Karpas-422 (cell line): ENCODE measurements around the gene SMTNL1. TPM values are rescaled to one million over a fixed set of nuclear protein-coding genes. Genes with fewer than 3 reads are reported as not detected.

Experiments used
- DNase-seq: peaks from one replicate; pipeline ENCODE4 v3.0.0-alpha.2; 2015
- H2AFZ ChIP-seq: fragments of 200-600 bp; sonication (generic); 2 replicates; pipeline ENCODE4 v1.6.1; 2014; ENCODE audit warnings: antibody characterized with exemption, low read length, mixed read lengths
- H3K27ac ChIP-seq: fragments of 200-600 bp; sonication (generic); 2 replicates; pipeline ENCODE4 v1.5.1; 2014; ENCODE audit warnings: mild to moderate bottlenecking, low read length, moderate library complexity
- H3K27me3 ChIP-seq: fragments of 200-600 bp; sonication (generic); 2 replicates; pipeline ENCODE4 v1.6.1; 2014; ENCODE audit warnings: low read length, mixed read lengths
- H3K36me3 ChIP-seq: fragments of 200-600 bp; sonication (generic); 2 replicates; pipeline ENCODE4 v1.6.1; 2014; ENCODE audit warnings: low read length, mixed read lengths; ENCODE audit not compliant: insufficient read depth
- H3K4me1 ChIP-seq: fragments of 200-600 bp; sonication (generic); 2 replicates; pipeline ENCODE4 v1.6.1; 2014; ENCODE audit warnings: mild to moderate bottlenecking, low read length, mixed read lengths
- H3K4me2 ChIP-seq: fragments of 200-600 bp; sonication (generic); 2 replicates; pipeline ENCODE4 v1.6.1; 2014; ENCODE audit warnings: low read length, low read depth, mild to moderate bottlenecking; ENCODE audit not compliant: poor library complexity, severe bottlenecking
- H3K4me3 ChIP-seq: fragments of 200-600 bp; sonication (generic); 2 replicates; pipeline ENCODE4 v1.5.1; 2014; ENCODE audit warnings: mild to moderate bottlenecking, antibody characterized with exemption, low read length, mixed read lengths
- H3K79me2 ChIP-seq: fragments of 200-600 bp; sonication (generic); 2 replicates; pipeline ENCODE4 v1.6.1; 2014; ENCODE audit warnings: mild to moderate bottlenecking, low read length, mixed read lengths
- H3K9ac ChIP-seq: fragments of 200-600 bp; sonication (generic); 2 replicates; pipeline ENCODE4 v1.6.0; 2014; ENCODE audit warnings: low read length
- H3K9me2 ChIP-seq: fragments of 200-600 bp; sonication (generic), shearing (Covaris generic); replicated peaks from 2 replicates; pipeline ENCODE4 v1.6.0; 2014; ENCODE audit warnings: mild to moderate bottlenecking, low read length, moderate library complexity; ENCODE audit not compliant: insufficient read depth
- H3K9me3 ChIP-seq: fragments of 300-700, 200-600 bp; sonication (generic); 2 replicates; pipeline ENCODE4 v1.6.1; 2014; ENCODE audit warnings: low read length, mixed read lengths
- H4K20me1 ChIP-seq: fragments of 200-600 bp; sonication (generic); 2 replicates; pipeline ENCODE4 v1.6.1; 2014; ENCODE audit warnings: mild to moderate bottlenecking, antibody characterized with exemption, low read length, low read depth; ENCODE audit not compliant: insufficient read depth
- small RNA-seq: library from RNA; depleted of rRNA; stranded (forward); fragments of <200 nt; gene quantifications from one replicate; pipeline ENCODE3, GENCODE V24; 2014
- total RNA-seq: library from RNA; depleted of rRNA; stranded (reverse); fragments of >200 nt; shearing (Covaris generic); gene quantifications from 2 replicates; pipeline ENCODE4 v1.2.3, GENCODE V29; 2014; ENCODE audit warnings: low replicate concordance; rRNA removed

The SMTNL1 gene
- total RNA-seq, 1 experiment from 2014 or later, result not detected

DNA sequence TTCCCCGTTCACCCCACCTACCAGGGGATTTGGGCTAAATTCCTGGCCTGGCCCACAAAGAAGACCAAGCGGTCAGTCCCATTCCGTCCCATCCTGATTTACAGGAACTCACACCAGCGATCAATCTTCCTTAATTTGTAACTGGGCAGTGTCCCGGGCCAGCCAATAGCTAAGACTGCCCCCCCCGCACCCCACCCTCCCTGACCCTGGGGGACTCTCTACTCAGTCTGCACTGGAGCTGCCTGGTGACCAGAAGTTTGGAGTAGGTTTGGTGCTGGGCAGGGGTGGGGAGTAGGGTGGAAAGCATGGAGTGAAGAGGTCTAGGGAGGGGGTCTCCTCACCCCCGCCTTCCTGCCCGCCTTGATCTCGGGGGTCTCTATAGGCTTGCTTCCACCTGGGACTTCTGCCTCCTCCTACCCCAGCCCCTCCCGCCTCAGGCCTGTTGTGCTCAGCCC lies 60.1 kb downstream of the SMTNL1 start, which contains the start of gene SERPING1:
Gene SERPING1 (plus strand): TSS at position 225 of the 455 bp plus-strand sequence. CDS start 586 bp downstream, outside the sequence.
- Histone ChIP-seq H3K4me1 (no peaks in the 10 kb centered on the region), H3K4me3 (no peak within 1 kb of the TSS), H2AFZ (no peak within 1 kb of the TSS), H3K4me2 (no peak within 1 kb of the TSS), H3K79me2 (no peaks in the 10 kb centered on the region), H3K9ac (no peak within 1 kb of the TSS), H4K20me1 (no peaks in the 10 kb centered on the region), H3K36me3 (no peaks in the 10 kb centered on the region), H3K9me3 (no peaks in the 10 kb centered on the region), H3K9me2 (no peaks in the 10 kb centered on the region), H3K27me3 (no peaks in the 10 kb centered on the region), H3K27ac (no peak within 1 kb of the TSS)
- DNase-seq, result no peak

DNA sequence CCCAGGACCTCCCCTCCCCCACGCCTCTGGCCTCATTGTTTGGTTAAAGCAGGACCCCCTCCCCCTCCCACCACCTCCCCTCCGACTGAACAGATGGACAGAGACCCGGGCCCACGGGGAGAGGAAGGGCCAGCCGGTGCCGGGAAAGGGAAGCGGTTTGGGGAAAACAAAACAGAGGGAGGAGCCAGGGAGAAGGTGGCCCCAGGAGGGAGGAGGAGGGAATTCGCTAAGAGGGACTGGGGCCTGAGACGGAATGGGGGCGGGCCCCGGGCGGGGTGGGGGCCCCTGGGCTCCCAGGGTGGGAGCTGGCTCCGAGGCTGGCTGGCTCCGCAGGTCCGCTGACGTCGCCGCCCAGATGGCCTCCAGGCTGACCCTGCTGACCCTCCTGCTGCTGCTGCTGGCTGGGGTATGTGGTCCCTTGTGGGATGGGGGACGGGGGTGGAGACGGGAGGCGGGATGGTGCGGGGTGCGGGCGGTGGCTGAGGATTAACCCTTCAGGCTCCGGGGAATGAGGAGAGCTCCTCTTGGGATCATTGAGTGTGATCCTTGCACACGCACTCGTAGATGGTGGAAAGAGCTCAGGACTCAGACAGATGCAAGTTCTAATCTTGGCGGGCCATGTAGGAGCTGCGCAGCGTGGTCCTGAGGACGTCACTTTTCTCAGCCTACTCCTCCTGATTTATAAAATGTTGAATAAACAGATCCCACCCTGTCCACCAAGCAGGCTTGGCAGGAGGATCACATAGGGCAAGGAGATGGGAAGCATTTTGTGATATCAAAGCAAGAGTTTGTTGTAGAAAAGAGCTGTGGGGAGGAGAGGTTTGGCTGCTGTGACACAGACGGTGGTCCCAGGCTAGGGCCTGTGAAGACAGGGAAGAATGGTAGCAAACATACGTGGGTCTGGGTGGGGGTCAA lies 60.8 kb downstream of the SMTNL1 start:
- Histone ChIP-seq H2AFZ (no peak overlapping the region), H3K9me2 (no peaks in the 10 kb centered on the region), H4K20me1 (no peaks in the 10 kb centered on the region), H3K79me2 (no peaks in the 10 kb centered on the region), H3K4me3 (no peak overlapping the region), H3K9ac (no peak overlapping the region), H3K27ac (no peak overlapping the region), H3K4me2 (no peak overlapping the region), H3K27me3 (no peaks in the 10 kb centered on the region), H3K36me3 (no peaks in the 10 kb centered on the region), H3K9me3 (no peaks in the 10 kb centered on the region), H3K4me1 (no peaks in the 10 kb centered on the region)
- DNase-seq, result no peak

DNA sequence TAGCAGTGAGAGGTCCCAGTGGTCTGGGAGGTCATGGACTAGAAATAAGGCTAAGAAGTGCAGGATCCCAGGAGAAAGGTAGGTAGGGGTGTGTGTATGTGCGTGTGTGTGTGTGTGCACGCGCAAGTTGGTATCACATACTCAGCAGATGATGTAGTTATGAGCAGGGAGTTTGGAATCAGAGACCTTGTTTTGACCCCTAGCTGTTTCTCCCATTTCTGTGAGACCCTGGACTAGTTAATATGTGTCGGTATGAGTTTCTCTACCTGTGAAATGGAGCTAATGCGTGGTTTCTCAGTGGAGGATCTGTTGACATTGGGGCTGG lies 61.4 kb downstream of the SMTNL1 start:
- no peaks in the 10 kb centered on the region for H3K9me3 ChIP-seq
- no peak overlapping the region for H2AFZ ChIP-seq
- H3K9ac ChIP-seq, result no peak overlapping the region
- no peak overlapping the region for H3K4me3 ChIP-seq
- H4K20me1 ChIP-seq, result no peaks in the 10 kb centered on the region
- H3K9me2 ChIP-seq, result no peaks in the 10 kb centered on the region
- H3K27me3 ChIP-seq, result no peaks in the 10 kb centered on the region
- H3K27ac ChIP-seq, result no peak overlapping the region
- no peak overlapping the region for H3K4me2 ChIP-seq
- H3K79me2 ChIP-seq, result no peaks in the 10 kb centered on the region
- H3K4me1 ChIP-seq, result no peaks in the 10 kb centered on the region
- no peaks in the 10 kb centered on the region for H3K36me3 ChIP-seq
- DNase-seq, result no peak

DNA sequence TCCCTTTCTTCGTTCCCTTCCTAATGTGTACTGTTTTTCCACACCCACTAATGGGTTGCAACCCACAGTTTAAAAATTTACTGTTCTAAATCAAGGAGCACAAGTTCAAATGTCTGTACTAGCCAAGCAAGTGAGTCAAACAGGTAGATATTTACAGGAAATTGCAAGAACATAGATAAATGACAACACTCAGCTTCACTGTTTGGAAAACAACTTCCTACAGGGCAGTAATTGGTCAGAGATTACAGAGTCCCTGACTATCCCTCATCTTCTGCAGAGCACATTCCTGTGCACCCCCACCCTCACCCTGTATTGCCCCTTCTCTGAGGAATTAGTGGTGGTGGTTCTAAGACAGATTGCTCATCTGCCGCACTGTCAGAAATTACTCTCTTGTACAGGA lies 62.0 kb downstream of the SMTNL1 start:
- no peaks in the 10 kb centered on the region for H3K27me3 ChIP-seq
- no peak overlapping the region for H3K4me2 ChIP-seq
- no peaks in the 10 kb centered on the region for H3K79me2 ChIP-seq
- H3K4me1 ChIP-seq, result no peaks in the 10 kb centered on the region
- no peak overlapping the region for H2AFZ ChIP-seq
- H3K9me2 ChIP-seq, result no peaks in the 10 kb centered on the region
- no peak overlapping the region for H3K9ac ChIP-seq
- H3K36me3 ChIP-seq, result no peaks in the 10 kb centered on the region
- no peaks in the 10 kb centered on the region for H3K9me3 ChIP-seq
- no peak overlapping the region for H3K4me3 ChIP-seq
- DNase-seq, result no peak
- H4K20me1 ChIP-seq, result no peaks in the 10 kb centered on the region
- no peak overlapping the region for H3K27ac ChIP-seq

Small RNAs within 50 kb of the gene (small RNA-seq; reads per million reads assigned to genes)
- gene RN7SL605P, result not detected

Other genes starting within 250 kb of the SMTNL1 start
- gene TNKS1BP1, start 212.6 kb upstream of the SMTNL1 start, total RNA-seq, result 11.6 and 21.9 TPM in 2 replicates
- gene SSRP1, start 201.7 kb upstream of the SMTNL1 start, total RNA-seq, result 79.9 and 111 TPM in 2 replicates
- gene P2RX3, start 199.2 kb upstream of the SMTNL1 start, total RNA-seq, result not detected in 2 replicates
- gene PRG3, start 156.4 kb upstream of the SMTNL1 start, total RNA-seq, result not detected in 2 replicates
- not detected in 2 replicates for gene PRG2, start 146.9 kb upstream of the SMTNL1 start, total RNA-seq
- 56.6 and 69.3 TPM in 2 replicates for gene SLC43A3, start 110.5 kb upstream of the SMTNL1 start, total RNA-seq
- gene RTN4RL2, start 77.1 kb upstream of the SMTNL1 start, total RNA-seq, result 0.07 TPM in 1 of 2 replicates, not detected in the other
- gene SLC43A1, start 21.9 kb upstream of the SMTNL1 start, total RNA-seq, result 238 and 244 TPM in 2 replicates
- gene TIMM10, start 6.8 kb upstream of the SMTNL1 start, total RNA-seq, result 48.0 and 49.8 TPM in 2 replicates
- 123 and 129 TPM in 2 replicates for gene UBE2L6, start 30.1 kb downstream of the SMTNL1 start, total RNA-seq
- not detected in 2 replicates for gene SERPING1, start 60.1 kb downstream of the SMTNL1 start, total RNA-seq
- not detected in 2 replicates for gene YPEL4, start 112.3 kb downstream of the SMTNL1 start, total RNA-seq
- gene CLP1, start 120.2 kb downstream of the SMTNL1 start, total RNA-seq, result 16.9 and 22.4 TPM in 2 replicates
- 38.6 and 41.2 TPM in 2 replicates for gene ZDHHC5, start 130.5 kb downstream of the SMTNL1 start, total RNA-seq
- 12.5 and 12.8 TPM in 2 replicates for gene MED19, start 174.6 kb downstream of the SMTNL1 start, total RNA-seq
- gene TMX2, start 175.0 kb downstream of the SMTNL1 start, total RNA-seq, result 53.3 and 91.2 TPM in 2 replicates
- gene SELENOH, start 203.9 kb downstream of the SMTNL1 start, total RNA-seq, result 112 and 172 TPM in 2 replicates
- gene BTBD18, start 214.2 kb downstream of the SMTNL1 start, total RNA-seq, result not detected in 2 replicates
- gene CTNND1, start 224.2 kb downstream of the SMTNL1 start, total RNA-seq, result 5.7 and 6.0 TPM in 2 replicates